GM18867 (cell line): Measurements from ENCODE around the gene ARFGEF3.

Source experiments
- ATAC-seq: cut with Tn5 transposase; IDR thresholded peaks from one replicate; pipeline ENCODE4 v1.9.1; 2021; ENCODE audit warnings: mild to moderate bottlenecking, moderate library complexity; ENCODE audit not compliant: unreplicated experiment

Gene ARFGEF3

GRCh38 chr6:138389551-138389950 lies 227.8 kb downstream of the ARFGEF3 start:
- ATAC-seq: no peak
